ENCODE data around the gene IGFLR1.

DNA sequence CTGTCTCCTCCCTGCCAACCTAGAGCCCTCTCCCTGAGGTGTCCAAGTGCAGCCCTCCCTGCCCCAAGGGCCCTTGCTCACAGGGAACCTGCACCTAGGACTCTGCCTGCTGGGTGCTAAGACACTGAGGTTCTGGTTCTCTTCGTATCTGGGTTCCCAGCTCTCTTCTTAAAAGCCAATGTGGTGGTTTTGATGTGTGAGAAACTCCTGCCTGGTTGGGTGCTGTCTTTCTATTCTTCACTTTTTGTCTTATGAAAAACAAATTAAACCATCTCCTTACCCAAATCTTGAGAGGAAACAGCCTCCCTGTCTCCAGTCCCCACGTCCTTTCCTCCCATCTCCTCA, 28.8 kb downstream of the IGFLR1 start:
- TF ChIP-seq SUZ12 (IDR thresholded peaks at IDR 0.05; ENCODE audit: extremely low read depth, insufficient read depth, insufficient read length) (no peak), YY1 (IDR thresholded peaks at IDR 0.05; ENCODE audit: insufficient read depth, insufficient read length) (no peak), ZNF274 (IDR thresholded peaks at IDR 0.05; ENCODE audit: low read depth, low read length) (no peak)
